Measurements from ENCODE around the gene AQP12B.
"Not testable (repeated sequence)": the region's sequence is repeated elsewhere in the genome, so short reads cannot be mapped to it uniquely, and the experiment has no call there.

Gene AQP12B

GRCh38 chr2:240682431-240683224 lies at the start of gene AQP12B:
TSS of gene AQP12B (minus strand) at chr2:240682885. CDS start at chr2:240682837, 48 bp downstream.
- not testable (repeated sequence) for DNase-seq (ENCODE audit: low read depth, low spot score)

- no peak for DNase-seq (ENCODE audit: low read depth, low spot score)
Observed at GRCh38 chr2:240732184-240732583, 49.5 kb upstream of the AQP12B start.

DNA sequence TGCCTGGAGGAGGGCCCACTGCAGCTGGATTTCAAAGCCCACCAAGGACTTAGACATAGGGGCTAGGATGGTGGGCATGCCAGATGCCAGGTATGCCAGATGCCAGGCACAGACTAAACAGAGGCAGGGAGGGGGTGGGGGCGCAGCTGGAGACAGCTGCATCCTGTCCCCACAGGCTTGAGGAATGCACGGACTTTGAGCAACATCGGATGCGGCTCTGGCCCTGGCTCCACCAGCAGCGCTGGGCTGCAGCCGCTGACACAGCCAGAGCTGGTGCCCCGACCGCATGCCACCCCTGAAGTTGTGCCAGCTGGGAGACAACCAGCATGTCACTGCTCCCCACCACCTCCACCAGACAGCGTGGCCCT lies 48.5 kb upstream of the AQP12B start:
- DNase-seq (ENCODE audit: low read depth, low spot score): no peak

GRCh38 chr2:240730501-240731177 lies 48.0 kb upstream of the AQP12B start:
- DNase-seq (ENCODE audit: low read depth, low spot score): no peak

DNA sequence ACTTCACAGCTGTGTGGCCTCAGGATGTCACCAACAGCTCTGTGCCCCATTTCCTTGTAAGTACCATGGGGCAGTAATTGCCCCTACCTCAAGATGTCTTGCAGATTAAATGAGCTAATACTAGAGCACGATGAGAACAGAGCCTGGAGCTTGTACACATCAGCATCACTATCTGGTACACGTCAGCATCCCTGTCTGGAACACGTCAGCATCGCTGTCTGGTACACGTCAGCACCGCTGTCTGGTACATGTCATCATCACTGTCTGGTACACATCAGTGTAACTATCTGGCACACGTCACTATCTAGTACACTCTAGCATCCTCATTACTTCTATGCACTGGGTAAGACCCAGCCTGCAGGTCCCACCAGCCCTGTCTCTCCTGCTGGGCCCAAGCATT lies 46.1 kb upstream of the AQP12B start:
- no peak for DNase-seq (ENCODE audit: low read depth, low spot score)

DNA sequence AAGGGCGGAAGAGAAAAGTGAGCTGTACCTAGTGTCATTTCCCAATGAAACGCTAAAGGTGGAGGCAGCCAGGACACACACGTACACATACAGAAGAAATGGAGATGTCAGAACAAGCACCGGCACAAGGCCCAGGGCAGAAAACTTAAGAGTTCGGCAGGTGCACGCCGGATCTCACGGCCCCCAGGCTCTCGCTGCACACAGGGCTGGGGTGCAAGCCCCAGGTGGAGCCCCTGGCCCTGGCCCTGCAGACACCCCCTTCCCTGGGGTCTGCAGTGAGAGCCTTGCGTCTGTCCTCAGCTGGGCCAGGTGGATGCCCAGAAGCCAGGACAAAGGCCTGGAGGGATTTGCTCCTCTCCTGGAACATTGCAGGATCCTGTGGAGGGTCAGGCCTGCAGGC lies 45.7 kb upstream of the AQP12B start:
- DNase-seq (ENCODE audit: low read depth, low spot score): no peak

DNA sequence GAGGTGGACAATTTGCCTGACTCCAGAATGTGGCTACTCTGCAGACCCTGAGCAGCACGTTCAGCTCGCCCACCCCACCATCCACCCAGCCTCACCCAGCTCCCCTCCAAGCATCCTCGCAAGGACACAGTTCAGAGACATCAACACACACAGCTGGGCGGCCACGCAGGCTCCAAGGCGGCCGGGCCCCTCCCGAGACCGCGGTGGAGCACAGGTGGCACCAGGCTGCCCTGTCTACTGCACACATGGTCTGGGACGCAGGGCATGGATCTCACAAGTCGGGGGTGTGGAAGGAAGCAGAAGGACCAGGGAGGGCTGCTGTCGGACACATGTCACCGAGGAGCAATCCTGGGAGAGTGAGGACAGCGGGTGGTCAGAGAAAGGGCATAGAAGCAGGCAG lies 45.2 kb upstream of the AQP12B start:
- no peak for DNase-seq (ENCODE audit: low read depth, low spot score)

GRCh38 chr2:240727439-240727838 lies 44.8 kb upstream of the AQP12B start:
- no peak for DNase-seq (ENCODE audit: low read depth, low spot score)

DNA sequence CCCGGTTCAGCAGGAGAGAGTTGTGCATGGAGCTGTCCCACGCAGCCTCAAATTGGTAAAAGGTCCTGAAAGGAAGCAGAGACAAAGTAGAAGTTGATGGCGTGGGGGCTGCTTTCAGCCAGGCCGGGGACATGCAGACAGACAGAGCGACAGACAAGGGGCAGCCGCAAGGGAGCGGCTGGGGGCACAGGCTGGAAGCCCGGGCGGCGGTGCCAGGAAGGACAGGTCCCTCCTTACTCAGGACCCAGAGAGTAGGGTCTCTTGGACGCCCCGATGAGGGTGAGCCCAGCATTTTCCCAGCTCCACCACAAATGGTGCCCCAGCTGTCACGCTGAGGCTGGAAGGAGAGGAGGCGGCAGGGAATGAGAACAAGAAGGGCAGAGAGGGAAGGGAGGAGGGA lies 44.2 kb upstream of the AQP12B start:
- DNase-seq (ENCODE audit: low read depth, low spot score): no peak

DNA sequence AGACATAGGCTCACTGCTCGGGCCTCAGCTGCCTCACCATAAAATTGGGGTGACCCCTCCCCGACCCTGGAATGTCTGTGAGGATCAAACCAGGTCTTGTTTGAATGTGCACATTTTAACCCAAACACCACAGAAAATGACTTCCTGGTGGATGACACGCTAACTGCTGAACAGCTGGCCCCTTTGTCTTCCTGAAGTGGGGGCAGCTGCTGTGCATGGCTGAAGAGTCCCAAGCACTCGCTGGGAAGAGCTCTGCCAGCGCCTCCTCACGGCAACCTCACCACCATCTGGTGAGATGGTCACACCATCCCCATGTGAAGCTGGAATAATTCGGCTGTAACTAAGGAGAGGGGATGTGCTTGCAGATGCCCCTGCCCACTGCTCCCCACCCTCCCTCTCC lies 43.0 kb upstream of the AQP12B start:
- no peak for DNase-seq (ENCODE audit: low read depth, low spot score)

GRCh38 chr2:240725266-240725665 lies 42.6 kb upstream of the AQP12B start:
- DNase-seq (ENCODE audit: low read depth, low spot score): no peak

DNA sequence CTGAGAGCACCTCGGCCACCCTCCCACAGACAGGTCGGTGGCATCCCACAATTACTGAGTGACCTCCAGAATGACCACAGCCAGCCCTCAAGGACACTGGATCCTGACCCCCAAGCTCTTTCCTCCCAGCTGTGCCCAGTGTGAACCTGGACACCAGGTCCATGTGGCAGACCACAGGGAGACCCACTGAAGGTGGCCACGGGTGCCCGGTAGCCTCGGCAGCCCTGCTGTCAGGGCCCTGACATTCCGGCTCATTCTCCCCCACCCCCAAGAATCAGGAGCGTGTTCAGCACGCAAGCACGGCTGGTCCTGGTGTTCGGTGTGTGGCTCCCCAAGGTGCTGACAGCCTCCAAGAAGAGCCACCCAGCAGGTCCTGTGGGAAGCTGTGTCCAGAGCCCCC lies 41.7 kb upstream of the AQP12B start:
- no peak for DNase-seq (ENCODE audit: low read depth, low spot score)

GRCh38 chr2:240723851-240724250 lies 41.2 kb upstream of the AQP12B start:
- no peak for DNase-seq (ENCODE audit: low read depth, low spot score)

- DNase-seq (ENCODE audit: low read depth, low spot score): no peak
Observed at GRCh38 chr2:240722796-240723735, 40.4 kb upstream of the AQP12B start.

GRCh38 chr2:240722376-240722775 lies 39.7 kb upstream of the AQP12B start:
- DNase-seq (ENCODE audit: low read depth, low spot score): no peak

- DNase-seq (ENCODE audit: low read depth, low spot score): no peak
Observed at GRCh38 chr2:240721596-240722180, 39.0 kb upstream of the AQP12B start.

DNA sequence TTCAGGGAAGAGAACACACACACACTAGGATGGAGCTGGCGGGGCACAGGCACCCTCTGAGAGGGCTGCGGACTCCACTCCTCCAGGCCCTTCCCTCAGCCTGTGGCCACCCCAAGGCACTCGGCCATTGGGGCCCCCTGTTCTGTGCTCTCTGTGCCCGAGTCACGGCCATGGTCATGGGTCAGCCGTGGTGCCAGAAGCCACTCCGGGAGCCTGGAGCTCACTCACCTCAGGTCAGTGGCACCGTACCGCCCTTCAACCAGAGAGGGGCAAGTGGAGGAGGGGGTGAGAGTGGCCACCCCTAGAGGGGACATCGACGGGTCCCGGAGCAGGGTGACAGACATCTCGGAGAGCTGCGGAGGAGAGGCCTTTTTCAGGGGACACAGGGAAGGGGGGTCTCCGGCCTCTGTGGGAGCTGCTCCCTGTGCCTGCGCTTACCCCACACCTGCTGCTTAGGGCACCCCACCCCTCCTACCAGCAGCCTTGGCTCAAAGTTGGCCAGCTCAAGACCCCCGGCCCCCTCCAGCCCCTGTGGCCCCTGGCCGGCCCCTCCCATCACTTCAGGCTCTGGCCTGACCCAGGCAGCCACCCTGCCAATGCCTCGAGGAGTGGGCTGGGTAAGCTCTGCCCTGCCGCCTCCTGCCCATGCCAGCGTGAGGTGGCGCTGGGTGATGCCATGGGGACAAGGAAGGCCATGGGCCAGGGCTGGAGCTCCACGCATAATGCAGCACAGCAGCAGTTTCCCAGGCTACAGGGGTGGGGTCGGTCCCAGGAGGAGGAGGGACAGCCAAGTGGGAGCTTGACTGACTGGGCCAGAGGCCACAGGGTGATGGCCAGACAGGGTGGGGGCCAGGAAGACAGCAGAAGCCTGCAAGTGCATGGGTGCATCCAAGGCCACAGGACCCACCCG lies 38.3 kb upstream of the AQP12B start:
- DNase-seq (ENCODE audit: low read depth, low spot score): no peak

- no peak for DNase-seq (ENCODE audit: low read depth, low spot score)
Observed at GRCh38 chr2:240719676-240720545, 37.2 kb upstream of the AQP12B start.

- DNase-seq (ENCODE audit: low read depth, low spot score): no peak
Observed at GRCh38 chr2:240718896-240719490, 36.3 kb upstream of the AQP12B start.
